Stimulated activated CD4-positive, alpha-beta T cell treated with anti-CD3 and anti-CD28 coated beads, Interleukin-4, amount 100 ng/mL, for 24 hours (primary cell): ENCODE data around the gene MRPL34.

ENCODE experiments used
- DNase-seq: peaks from one replicate; pipeline ENCODE4 v3.0.0-alpha.2; 2020

MRPL34 gene

GRCh38 chr19:17347361-17347760, 41.7 kb downstream of the MRPL34 start:
- DNase-seq: no peak

GRCh38 chr19:17347877-17348276, 42.2 kb downstream of the MRPL34 start:
- DNase-seq: no peak

- DNase-seq: no peak
Measured at GRCh38 chr19:17348700-17349099, 43.0 kb downstream of the MRPL34 start.

- no peak for DNase-seq
Measured at GRCh38 chr19:17351815-17352435, 46.3 kb downstream of the MRPL34 start.

- DNase-seq: no peak
Measured at GRCh38 chr19:17352608-17353280, 47.1 kb downstream of the MRPL34 start.

GRCh38 chr19:17353386-17353785, 47.7 kb downstream of the MRPL34 start:
- no peak for DNase-seq
